Astrocyte of the spinal cord (primary cell): ENCODE results near the gene DSCAM.
"Not testable (repeated sequence)": the region's sequence is repeated elsewhere in the genome, so short reads cannot be mapped to it uniquely, and the experiment has no call there.

ENCODE experiments used
- DNase-seq: peaks from one replicate; pipeline ENCODE4 v3.0.0; 2011; ENCODE audit warnings: low read depth, low spot score
- H3K4me3 ChIP-seq: 2 replicates; pipeline ENCODE4 v1.5.1; 2011; ENCODE audit warnings: low read depth, mild to moderate bottlenecking, low read length, moderate library complexity
- CTCF ChIP-seq: IDR thresholded peaks from 2 replicates; pipeline ENCODE4 v1.5.1; 2012; ENCODE audit warnings: low read depth, mild to moderate bottlenecking, low read length, inconsistent platforms
- in situ Hi-C: cut with HindIII; loops from 2 replicates; pipeline ENCODE4 v1.10.0; 2017; ENCODE audit warnings: low sequenced_read_pairs

DSCAM gene

GRCh38 chr21:40445349-40445921 lies 401.5 kb downstream of the DSCAM start:
- no peak for TF ChIP-seq CTCF
- in situ Hi-C loops, result no loop called here
- no peak overlapping the region for H3K4me3 ChIP-seq
- no peak for DNase-seq

- in situ Hi-C loops, result not testable (repeated sequence)
These were observed 407.4 kb downstream of the DSCAM start for GRCh38 chr21:40439581-40439980.

GRCh38 chr21:40438616-40439015 lies 408.3 kb downstream of the DSCAM start:
- no peak overlapping the region for H3K4me3 ChIP-seq
- TF ChIP-seq CTCF, result no peak
- in situ Hi-C loops, result no loop called here
- no peak for DNase-seq

More at GRCh38 chr21:40439581-40439980, 407.4 kb downstream of the DSCAM start:
- not testable (repeated sequence) for DNase-seq, H3K4me3 ChIP-seq

- in situ Hi-C loops, result no loop called here
- DNase-seq, result no peak
- no peak overlapping the region for H3K4me3 ChIP-seq
- no peak for TF ChIP-seq CTCF
These were observed 410.7 kb downstream of the DSCAM start for GRCh38 chr21:40436261-40436660.

GRCh38 chr21:40433538-40433937 lies 413.4 kb downstream of the DSCAM start:
- H3K4me3 ChIP-seq, result no peak overlapping the region
- no peak for DNase-seq
- in situ Hi-C loops, result no loop called here
- no peak for TF ChIP-seq CTCF

- in situ Hi-C loops, result no loop called here
- no peak for TF ChIP-seq CTCF
- DNase-seq, result no peak
- no peak overlapping the region for H3K4me3 ChIP-seq
These were observed 421.0 kb downstream of the DSCAM start for GRCh38 chr21:40425981-40426380.

- H3K4me3 ChIP-seq, result no peak overlapping the region
- TF ChIP-seq CTCF, result no peak
- in situ Hi-C loops, result no loop called here
- DNase-seq, result no peak
These were observed 423.9 kb downstream of the DSCAM start for GRCh38 chr21:40422896-40423635.
